SJSA1 (cell line): ENCODE measurements around the gene ZNF732. TPM values are rescaled to one million over a fixed set of nuclear protein-coding genes. Genes with fewer than 3 reads are reported as not detected.

Source experiments
- DNase-seq, 2 experiments: peaks; one replicate each; pipeline ENCODE4 v3.0.0-alpha.2; 2015 to 2020; ENCODE audit warnings: low spot score in 2 of 2, low read depth in 1 of 2
- H3K27ac ChIP-seq: fragments of 250-450 bp; sonication (Bioruptor Pico); 2 replicates; pipeline ENCODE4 v1.5.1; 2020; ENCODE audit warnings: mild to moderate bottlenecking, moderate library complexity
- H3K27me3 ChIP-seq: fragments of 250-450 bp; sonication (Bioruptor Pico); replicated peaks from 2 replicates; pipeline ENCODE4 v1.5.1; 2020; ENCODE audit warnings: mild to moderate bottlenecking, moderate library complexity
- H3K36me3 ChIP-seq: fragments of 250-450 bp; sonication (Bioruptor Pico); 2 replicates; pipeline ENCODE4 v1.5.1; 2020; ENCODE audit warnings: mild to moderate bottlenecking
- H3K4me1 ChIP-seq: fragments of 250-450 bp; sonication (Bioruptor Pico); replicated peaks from 2 replicates; pipeline ENCODE4 v1.6.1; 2021; ENCODE audit warnings: mild to moderate bottlenecking
- H3K4me3 ChIP-seq: fragments of 250-450 bp; sonication (Bioruptor Pico); 2 replicates; pipeline ENCODE4 v1.5.1; 2020; ENCODE audit warnings: mild to moderate bottlenecking
- H3K9me3 ChIP-seq: fragments of 250-450 bp; sonication (Bioruptor Pico); replicated peaks from 2 replicates; pipeline ENCODE4 v1.5.1; 2020; ENCODE audit warnings: mild to moderate bottlenecking
- total RNA-seq: library from RNA; depleted of rRNA; stranded (reverse); fragments of >200 nt; shearing (Covaris generic); gene quantifications from 2 replicates; pipeline ENCODE4 v1.2.3, GENCODE V29; 2014; rRNA removed

ZNF732 gene
- total RNA-seq, 1 experiment from 2014 or later, result not detected

- no peaks in the 10 kb centered on the region for H3K27me3 ChIP-seq
- H3K9me3 ChIP-seq, result no peaks in the 10 kb centered on the region
- no peak overlapping the region for H3K27ac ChIP-seq
- H3K4me3 ChIP-seq, result no peak overlapping the region
- H3K36me3 ChIP-seq, result no peaks in the 10 kb centered on the region
- DNase-seq, result no peak
- no peaks in the 10 kb centered on the region for H3K4me1 ChIP-seq
Observed at GRCh38 chr4:236028-236427, 69.2 kb downstream of the ZNF732 start.

- H3K4me1 ChIP-seq, result no peaks in the 10 kb centered on the region
- no peak overlapping the region for H3K4me3 ChIP-seq
- H3K36me3 ChIP-seq, result no peaks in the 10 kb centered on the region
- H3K9me3 ChIP-seq, result no peaks in the 10 kb centered on the region
- no peak overlapping the region for H3K27ac ChIP-seq
- no peaks in the 10 kb centered on the region for H3K27me3 ChIP-seq
- no peak for DNase-seq
Observed at GRCh38 chr4:234178-234577, 71.1 kb downstream of the ZNF732 start.

- DNase-seq, result no peak
- H3K9me3 ChIP-seq, result no peaks in the 10 kb centered on the region
- H3K4me1 ChIP-seq, result no peaks in the 10 kb centered on the region
- H3K27me3 ChIP-seq, result no peaks in the 10 kb centered on the region
- H3K4me3 ChIP-seq, result no peak overlapping the region
- no peak overlapping the region for H3K27ac ChIP-seq
- no peaks in the 10 kb centered on the region for H3K36me3 ChIP-seq
Observed at GRCh38 chr4:223913-224497, 81.3 kb downstream of the ZNF732 start.

Other genes with a start within 250 kb of the ZNF732 start
- 0.05 and 0.25 TPM in 2 replicates for gene ZNF718, start 181.0 kb downstream of the ZNF732 start, total RNA-seq
- gene ZNF141, start 32.3 kb upstream of the ZNF732 start, total RNA-seq, result 0.68 and 1.0 TPM in 2 replicates
- 2.4 and 3.6 TPM in 2 replicates for gene ZNF721, start 193.7 kb upstream of the ZNF732 start, total RNA-seq
- gene PIGG, start 193.7 kb upstream of the ZNF732 start, total RNA-seq, result 19.3 and 22.2 TPM in 2 replicates